Kidney (tissue), 14 donors: ENCODE data around the gene MFSD2A. TPM values are rescaled to one million over a fixed set of nuclear protein-coding genes. Genes with fewer than 3 reads are reported as not detected.

Experiments
- DNase-seq, 5 donors: peaks; one replicate each; pipeline ENCODE4 v3.0.0-alpha.2; 2013 to 2020
- FAIRE-seq: peaks from 2 replicates; lab custom pipeline; 2012; peaks lifted over from hg19 to GRCh38; lab: Jason Lieb, UNC
- H3K27ac ChIP-seq, 2 donors: one replicate each; pipeline ENCODE4 v1.7.0; 2013; ENCODE audit warnings: low read depth in 2 of 2, low read length in 2 of 2, inconsistent platforms in 1 of 2
- H3K27me3 ChIP-seq: one replicate; pipeline ENCODE4 v1.7.1; 2013; ENCODE audit warnings: low read length, inconsistent platforms; ENCODE audit not compliant: control insufficient read depth, insufficient read depth
- H3K36me3 ChIP-seq, 3 donors: one replicate each; pipeline versions ENCODE4 v1.7.0 to v1.7.1; 2013; ENCODE audit warnings: low read length in 3 of 3, control low read depth in 1 of 3, inconsistent platforms in 1 of 3; ENCODE audit not compliant: insufficient read depth in 3 of 3, control insufficient read depth in 2 of 3
- H3K4me1 ChIP-seq, 3 donors: one replicate each; pipeline versions ENCODE4 v1.7.0 to v1.7.1; 2013; ENCODE audit warnings: low read length in 3 of 3, inconsistent platforms in 1 of 3, low read depth in 1 of 3; ENCODE audit not compliant: control insufficient read depth in 2 of 3, insufficient read depth in 2 of 3
- H3K4me3 ChIP-seq, 3 donors: one replicate each; pipeline versions ENCODE4 v1.7.0 to v1.8.1; 2013; ENCODE audit warnings: low read length in 3 of 3, control low read depth in 1 of 3, inconsistent platforms in 1 of 3
- H3K9ac ChIP-seq, 3 donors: one replicate each; pipeline versions ENCODE4 v1.7.0 to v1.7.1; 2013; ENCODE audit warnings: low read length in 3 of 3, control low read depth in 1 of 3, inconsistent platforms in 1 of 3
- H3K9me3 ChIP-seq, 3 donors: one replicate each; pipeline versions ENCODE4 v1.7.0 to v1.7.1; 2013; ENCODE audit warnings: low read length in 3 of 3, control low read depth in 1 of 3, inconsistent platforms in 1 of 3; ENCODE audit not compliant: control insufficient read depth in 2 of 3, insufficient read depth in 1 of 3
- CTCF ChIP-seq: IDR thresholded peaks from 3 replicates; pipeline ENCODE4 v1.5.1; 2012; ENCODE audit warnings: mild to moderate bottlenecking, moderate library complexity, borderline replicate concordance; ENCODE audit not compliant: insufficient read depth; ENCODE audit errors: extremely low read depth
- intact Hi-C: fragments of 100-400 bp; cut with DNase I; formaldehyde crosslinking; loops from one replicate; pipeline ENCODE4 v1.11.1; 2022
- polyA plus RNA-seq: library from polyadenylated mRNA; stranded (reverse); fragments of 350-450 nt; fragmentation: Illumina TruSeq; extraction: RNeasy Lipid Tissue Mini Kit (QIAGEN cat#74804); gene quantifications from one replicate; pipeline ENCODE4 v1.2.3, GENCODE V29; 2014; ENCODE audit warnings: low read depth, low replicate concordance; ENCODE audit not compliant: insufficient read depth
- total RNA-seq: library from RNA; stranded (reverse); fragmentation: NEBNext Ultra II Directional; extraction: Animal tissue kit (Norgen Biotek cat#: 25700); gene quantifications from one replicate; pipeline ENCODE4 v1.2.1, GENCODE V29; 2021
- donor health status: control.
- donor health status: control.
- donor health status: control.
- donor health status: control.
- donor health status: control.
- donor health status: DM: yes; HTN: yes; CAD: no.
- donor health status: Normal renal cell carcinoma (clear cell type).

Gene MFSD2A
- total and polyA plus RNA-seq, 2 donors from 2014 or later = 10.0 to 10.5 TPM

GRCh38 chr1:39938856-39939255 lies 16.1 kb upstream of the MFSD2A start:
- peaks cover 0 to 2% (median 0%) of the 10 kb centered on the region in 3 donors for H3K9me3 ChIP-seq
- H3K27ac ChIP-seq = no peak overlapping the region
- no peaks in the 10 kb centered on the region for H3K27me3 ChIP-seq
- peaks cover 0 to 1% (median 0%) of the 10 kb centered on the region in 3 donors for H3K4me1 ChIP-seq
- no peak overlapping the region for H3K9ac ChIP-seq
- H3K36me3 ChIP-seq = no peaks in the 10 kb centered on the region
- DNase-seq = no peak
- H3K4me3 ChIP-seq = no peak overlapping the region
- FAIRE-seq = no peak
- no peak for TF ChIP-seq CTCF
- intact Hi-C loops = no loop called here

DNA sequence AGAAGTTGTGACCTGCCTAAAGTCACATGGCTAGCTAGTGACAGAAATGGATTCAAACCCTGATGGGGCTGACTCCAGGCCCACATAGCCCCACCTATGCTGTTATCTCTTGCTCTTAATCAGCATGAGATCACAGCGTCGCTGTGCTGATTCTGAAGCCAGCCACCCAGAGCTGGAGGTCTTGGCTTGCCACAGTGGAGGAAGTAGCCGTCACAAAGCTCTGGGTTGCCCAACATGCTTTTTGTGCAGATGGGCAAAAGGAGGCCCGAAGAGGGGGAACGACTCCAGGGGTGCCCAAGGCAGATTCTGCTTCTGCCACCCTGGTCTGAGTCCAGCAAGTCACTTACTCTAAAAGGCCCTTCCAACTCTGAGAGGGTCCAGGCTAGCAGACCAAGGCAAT lies 14.7 kb upstream of the MFSD2A start:
- Histone ChIP-seq H3K27ac (no peak overlapping the region), H3K9ac (no peak overlapping the region), H3K4me3 (no peak overlapping the region), H3K36me3 (no peaks in the 10 kb centered on the region), H3K27me3 (no peaks in the 10 kb centered on the region), H3K4me1 (no peaks in the 10 kb centered on the region), H3K9me3 (peaks cover 0 to 2% (median 0%) of the 10 kb centered on the region in 3 donors)
- FAIRE-seq = no peak
- TF ChIP-seq CTCF = no peak
- no peak for DNase-seq
- intact Hi-C loops = no loop called here

- TF ChIP-seq CTCF = no peak
- no peak overlapping the region for H3K9ac ChIP-seq
- no peaks in the 10 kb centered on the region for H3K27me3 ChIP-seq
- no peak overlapping the region for H3K27ac ChIP-seq
- intact Hi-C loops = no loop called here
- FAIRE-seq = no peak
- no peak overlapping the region for H3K4me3 ChIP-seq
- no peaks in the 10 kb centered on the region for H3K36me3 ChIP-seq
- no peaks in the 10 kb centered on the region for H3K9me3 ChIP-seq
- DNase-seq = no peak
- no peaks in the 10 kb centered on the region for H3K4me1 ChIP-seq
These were observed 13.7 kb upstream of the MFSD2A start for GRCh38 chr1:39940980-39941871.
